Left hindlimb (tissue), 1 donor: ENCODE measurements around the gene MYH15.

Experiments used
- DNase-seq: peaks from one replicate; pipeline ENCODE4 v3.0.0-alpha.2; 2018

The MYH15 gene

DNA sequence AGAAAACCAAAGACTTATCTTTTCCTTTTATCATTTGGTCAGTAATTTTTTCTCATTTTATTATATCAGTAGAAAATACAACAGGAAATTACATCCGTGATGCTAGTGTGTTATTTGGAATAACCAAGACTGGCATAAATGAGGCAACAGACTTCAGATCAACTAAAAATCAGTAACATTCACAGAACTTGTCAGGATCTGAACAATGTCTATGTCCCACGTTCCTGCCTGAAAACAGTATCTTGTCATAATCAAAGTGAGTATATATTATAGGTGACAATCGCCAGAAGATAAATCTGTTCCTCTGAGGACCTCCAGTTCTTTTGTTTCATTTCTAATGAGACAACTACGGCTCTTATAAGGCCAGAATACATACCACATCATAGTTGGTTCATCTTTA is 41.8 kb downstream of the MYH15 start:
- DNase-seq = no peak

DNA sequence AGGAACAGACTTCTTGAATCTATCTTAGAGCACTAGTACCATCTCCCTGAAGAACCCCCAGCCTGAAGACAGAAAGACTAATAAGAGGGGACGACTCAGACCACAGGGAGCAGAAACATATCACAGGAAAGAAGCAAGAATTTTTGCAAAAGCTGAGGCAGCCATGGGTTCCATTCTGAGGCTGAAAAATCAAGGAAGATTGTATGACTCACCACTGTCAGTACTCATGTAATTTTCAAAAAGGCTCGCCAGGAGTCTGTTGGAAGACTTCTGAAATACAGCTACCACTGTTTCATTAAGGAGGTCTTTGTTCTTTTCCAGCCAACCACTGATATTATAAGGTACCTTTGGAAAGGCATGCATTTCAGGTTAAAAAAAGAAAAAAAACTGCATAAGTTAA is 47.5 kb downstream of the MYH15 start:
- DNase-seq = no peak

DNA sequence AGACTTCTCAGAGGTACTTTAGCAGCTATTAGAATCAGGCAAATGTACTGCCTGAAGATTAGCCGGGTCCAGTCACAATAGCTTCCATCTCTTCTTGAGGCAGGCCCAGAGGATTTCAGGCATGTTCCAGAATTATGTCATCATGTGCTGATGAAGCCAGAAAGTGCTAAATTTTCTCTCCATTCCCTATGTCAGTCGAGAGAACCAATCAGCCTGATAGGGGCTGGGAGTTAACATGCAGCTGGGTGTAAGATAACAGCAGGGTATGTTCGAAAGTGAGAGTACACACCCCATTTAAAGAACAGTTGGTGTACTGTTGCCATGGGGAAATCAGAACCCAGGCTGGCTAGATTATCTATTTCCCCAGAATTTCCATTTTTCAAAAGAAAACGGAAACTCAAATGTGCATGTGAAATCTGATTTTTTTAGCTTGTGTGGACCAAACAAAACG is 48.7 kb downstream of the MYH15 start:
- DNase-seq = peak; percentile 37

DNA sequence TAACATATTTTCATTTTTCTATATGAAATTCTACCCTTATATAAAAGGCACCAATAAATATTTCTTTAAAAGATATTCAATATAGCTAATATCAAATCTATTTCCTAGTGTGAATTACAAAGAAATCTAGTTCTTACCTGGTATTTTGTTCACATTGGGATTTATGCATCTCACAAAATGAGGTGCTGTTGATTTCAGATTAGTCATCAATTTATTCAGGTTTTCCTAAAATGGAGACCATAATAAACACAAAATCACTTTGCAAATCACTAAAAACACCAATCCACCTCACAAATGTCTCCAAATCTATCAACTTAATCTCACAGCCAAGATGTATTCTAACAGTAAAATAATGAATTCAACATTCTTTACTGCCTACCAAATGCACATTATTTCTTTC is 51.2 kb downstream of the MYH15 start:
- no peak for DNase-seq

DNA sequence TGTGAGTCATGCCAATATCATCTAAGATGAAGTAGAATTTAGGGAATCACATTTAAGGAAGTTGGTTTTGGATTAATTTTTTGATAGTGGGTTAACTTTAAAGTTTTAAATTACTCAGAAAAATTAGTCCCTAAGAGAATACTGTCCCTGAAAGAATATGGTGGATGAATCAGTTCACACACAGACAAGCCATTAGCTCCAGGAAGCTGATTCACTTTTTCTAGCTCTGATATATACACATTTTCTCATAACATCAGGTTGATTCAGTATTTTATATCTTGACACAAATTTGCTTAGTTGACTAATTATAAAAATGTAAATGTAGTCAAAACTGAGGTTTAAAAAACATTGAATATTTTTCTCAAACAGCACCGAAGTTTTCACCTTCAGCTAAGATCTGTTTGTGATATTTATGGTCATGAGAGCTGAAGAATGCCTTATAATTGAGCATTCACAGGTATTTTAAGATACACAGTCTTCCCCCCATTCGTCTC is 55.1 kb downstream of the MYH15 start:
- no peak for DNase-seq

DNA sequence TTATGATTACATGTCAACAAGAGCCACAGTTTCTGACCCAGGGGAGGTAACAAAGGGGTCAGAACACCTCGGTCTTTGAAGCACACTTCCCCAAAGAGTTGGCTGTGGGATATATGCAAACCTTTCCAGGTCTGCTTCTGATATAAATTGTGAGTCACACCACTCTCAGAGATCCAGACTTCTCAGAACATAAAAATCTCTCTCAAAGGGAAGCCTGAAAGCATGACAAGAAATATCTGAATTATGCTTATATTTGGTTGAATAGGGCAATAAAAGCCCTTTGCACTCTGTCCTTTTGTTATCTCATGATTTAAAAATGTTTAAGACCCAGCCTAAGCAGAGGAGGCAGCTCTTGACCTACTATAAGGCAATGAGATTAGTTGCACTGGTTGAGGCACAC is 56.8 kb downstream of the MYH15 start:
- DNase-seq = no peak

DNA sequence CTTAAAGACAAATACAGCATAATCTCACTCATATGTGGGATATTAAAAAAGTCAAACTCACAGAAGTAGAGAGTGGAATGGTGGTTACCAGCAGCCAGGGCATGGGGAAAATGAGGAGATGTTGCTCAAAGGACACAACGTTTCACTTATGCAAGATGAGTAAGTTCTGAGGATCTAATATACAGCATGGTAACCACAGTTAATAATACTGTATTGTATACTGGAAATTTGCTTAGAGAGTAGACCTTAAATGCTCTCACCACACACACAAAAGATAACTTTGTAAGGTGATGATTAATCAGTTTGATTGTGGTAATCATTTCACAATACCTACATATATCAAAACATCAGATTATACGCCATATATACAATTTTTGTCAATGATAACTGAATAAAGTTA is 60.0 kb downstream of the MYH15 start:
- DNase-seq = no peak

DNA sequence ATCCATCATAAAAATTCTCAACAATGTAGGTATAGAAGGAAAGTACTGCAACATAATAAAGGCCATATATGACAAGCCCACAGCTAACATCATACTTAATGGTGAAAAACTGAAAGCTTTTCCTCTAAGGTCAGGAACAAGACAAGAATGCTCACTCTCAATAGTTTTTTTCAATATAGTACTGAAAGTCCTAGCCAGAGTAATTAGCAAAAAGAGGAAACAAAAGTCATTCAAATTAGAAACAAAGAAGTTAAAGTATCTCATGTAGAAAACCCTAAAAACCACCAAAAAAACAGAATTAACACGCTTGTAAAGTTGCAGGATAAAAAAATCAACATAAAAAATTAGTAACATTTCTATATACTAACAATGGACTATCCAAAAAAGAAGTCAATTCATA is 61.8 kb downstream of the MYH15 start:
- DNase-seq = no peak

DNA sequence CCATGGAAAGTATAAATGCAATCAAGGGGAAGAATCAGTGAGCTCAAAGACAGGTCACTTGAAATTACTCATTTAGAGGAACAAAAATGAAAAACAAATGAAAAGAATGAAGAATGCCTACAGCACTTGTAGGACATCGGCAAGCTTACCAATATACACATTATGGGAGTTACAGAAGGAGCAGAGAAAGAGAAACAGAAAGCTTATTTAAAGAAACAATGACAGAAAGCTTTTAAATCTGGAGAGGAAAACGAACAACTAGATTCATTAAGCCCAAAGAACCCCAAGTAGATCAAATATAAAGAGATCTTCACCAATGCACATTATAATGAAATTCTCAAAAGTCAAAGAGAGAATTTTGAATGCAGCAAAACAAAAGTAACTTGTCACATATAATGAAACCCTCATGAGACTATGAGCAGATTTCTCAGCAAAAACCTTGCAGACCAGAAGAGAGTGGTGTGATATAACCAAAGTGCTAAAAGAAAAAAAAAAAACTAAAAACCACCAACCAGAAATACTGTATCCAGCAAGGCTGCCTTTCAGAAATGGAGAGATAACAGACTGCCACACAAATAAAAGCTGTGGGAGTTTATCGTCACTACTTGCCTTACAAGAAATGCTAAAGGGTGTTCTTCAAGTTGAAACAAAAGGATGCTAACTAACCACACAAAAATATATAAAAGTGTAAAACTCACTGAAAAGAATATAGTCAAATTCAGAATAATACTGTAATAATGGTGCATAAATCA is 63.1 kb downstream of the MYH15 start:
- no peak for DNase-seq

DNA sequence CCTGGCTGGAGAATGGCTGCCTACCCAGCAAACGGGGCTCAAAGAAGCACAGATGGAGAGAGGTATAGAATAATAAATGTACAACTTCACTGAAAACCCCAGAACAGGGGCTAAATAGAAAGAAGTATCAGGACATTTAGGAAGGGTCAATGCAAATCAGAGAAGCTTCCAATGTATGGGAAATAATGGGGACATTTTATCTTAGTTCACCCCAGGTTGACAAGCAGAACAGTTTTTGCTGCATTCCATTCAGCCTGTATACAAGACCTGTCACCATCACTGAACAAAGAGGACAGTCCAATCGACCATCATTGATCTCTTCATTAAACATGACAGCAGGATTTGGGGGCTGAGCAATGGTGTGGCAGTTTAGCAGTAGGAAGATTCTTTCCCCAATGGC is 68.1 kb downstream of the MYH15 start:
- DNase-seq = no peak

DNA sequence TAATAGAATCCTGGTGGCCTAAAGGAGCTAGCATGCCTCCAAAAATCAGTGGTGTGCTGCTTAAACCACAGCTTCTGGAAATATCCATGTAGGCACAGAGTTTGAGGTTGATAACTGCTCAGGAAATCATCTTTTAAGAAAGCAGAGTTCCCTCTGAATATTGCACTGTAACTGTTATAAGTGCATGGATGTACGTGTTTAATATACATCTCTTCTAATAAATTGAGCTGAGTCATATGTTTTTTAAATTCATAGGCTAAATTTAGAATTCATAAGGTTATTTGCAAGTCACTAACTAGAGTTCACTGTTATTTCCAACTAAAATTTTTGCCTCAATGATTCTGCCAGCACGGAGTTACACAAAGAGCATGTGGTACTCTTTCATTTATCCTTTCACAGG is 68.9 kb downstream of the MYH15 start:
- no peak for DNase-seq

DNA sequence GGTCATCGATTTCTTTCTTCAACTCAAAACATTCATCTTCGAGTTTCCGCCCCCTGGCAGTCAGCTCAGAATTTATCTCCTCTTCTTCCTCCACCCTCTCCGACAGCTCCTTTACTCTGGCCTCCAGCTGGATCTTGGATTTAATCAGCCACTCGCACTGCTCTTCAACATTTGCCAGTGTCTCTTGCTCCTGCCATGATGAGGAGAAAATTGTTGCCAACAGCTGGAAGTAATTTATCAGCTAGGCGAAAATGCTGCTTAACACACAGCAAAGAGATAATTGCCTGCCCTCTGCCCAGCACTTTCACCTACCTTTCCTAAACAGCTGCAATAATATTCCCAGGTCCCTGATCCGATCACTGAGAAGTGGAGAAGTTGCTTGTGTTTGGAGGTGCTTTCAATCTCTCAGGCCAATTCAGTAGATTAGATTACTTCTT is 69.3 kb downstream of the MYH15 start:
- peak; percentile 35 for DNase-seq

DNA sequence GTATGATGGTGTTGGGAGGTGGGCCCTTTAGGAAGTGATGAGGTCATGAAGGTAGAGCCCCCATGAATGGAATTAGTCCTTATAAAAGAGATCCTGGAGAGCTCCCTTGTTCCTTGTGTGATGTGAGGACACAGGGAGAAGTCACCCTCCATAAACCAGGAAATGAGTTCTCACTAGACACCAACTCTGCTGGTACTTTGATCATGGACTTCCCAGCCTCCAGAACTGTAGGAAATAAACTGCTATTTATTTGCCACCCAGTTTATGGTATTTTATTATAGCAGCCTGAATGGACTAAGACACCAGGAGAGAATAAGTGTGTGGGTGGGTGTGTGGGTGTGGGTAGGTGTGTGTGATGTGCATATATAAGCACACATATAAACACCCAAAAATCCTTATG is 71.9 kb downstream of the MYH15 start:
- no peak for DNase-seq

DNA sequence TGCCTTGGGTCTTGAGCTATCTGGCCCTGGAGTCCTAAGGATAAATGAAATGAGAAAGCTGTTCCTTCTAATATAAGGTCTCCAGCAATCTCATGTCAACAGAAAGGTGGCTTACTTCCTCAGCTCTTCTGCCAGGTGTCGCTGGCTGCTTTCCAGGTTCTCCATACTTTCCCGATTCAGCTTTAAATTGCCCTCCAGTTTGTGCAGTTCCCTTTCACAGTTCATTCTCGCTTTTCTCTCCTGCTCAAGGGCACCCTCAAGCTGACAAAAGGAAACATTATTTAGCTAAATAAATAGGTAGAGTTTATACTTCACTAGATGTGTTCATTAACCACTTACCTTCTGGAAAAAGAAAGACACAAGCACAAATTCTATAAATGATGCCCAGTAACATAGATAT is 73.0 kb downstream of the MYH15 start:
- no peak for DNase-seq

DNA sequence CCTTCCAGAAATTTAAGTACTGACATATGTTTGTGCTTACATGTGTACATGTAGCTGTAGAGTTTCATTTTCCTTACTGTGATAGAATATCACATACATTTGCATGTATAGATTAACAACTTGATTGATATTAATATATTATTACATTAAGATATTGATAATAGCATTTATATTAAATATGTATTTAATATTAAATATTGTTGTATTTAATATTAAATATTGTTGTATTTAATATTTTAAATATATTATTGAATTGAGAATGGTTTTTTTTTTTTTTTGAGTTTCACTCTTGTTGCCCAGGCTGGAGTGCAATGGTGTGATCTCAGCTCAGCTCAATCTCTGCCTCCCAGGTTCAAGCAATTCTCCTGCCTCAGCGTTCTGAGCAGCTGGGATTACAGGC is 76.5 kb downstream of the MYH15 start:
- no peak for DNase-seq

DNA sequence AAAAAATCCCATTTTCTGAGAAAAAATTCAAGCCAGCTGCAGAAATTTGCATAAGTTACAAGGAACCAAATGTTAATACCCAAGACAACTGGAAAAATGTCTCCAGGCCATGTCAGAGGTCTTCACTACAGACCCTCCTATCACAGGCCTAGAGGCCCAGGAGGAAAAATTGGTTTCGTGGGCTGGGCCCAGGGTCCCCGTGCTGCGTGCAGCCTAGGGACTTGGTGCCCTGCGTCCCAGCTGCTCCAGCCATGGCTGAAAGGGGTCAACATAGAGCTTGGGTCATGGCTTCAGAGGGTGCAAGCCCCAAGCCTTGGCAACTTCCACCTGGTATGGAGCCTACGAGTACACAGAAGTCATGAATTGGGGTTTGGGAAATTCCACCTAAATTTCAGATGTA is 78.0 kb downstream of the MYH15 start:
- DNase-seq = no peak

DNA sequence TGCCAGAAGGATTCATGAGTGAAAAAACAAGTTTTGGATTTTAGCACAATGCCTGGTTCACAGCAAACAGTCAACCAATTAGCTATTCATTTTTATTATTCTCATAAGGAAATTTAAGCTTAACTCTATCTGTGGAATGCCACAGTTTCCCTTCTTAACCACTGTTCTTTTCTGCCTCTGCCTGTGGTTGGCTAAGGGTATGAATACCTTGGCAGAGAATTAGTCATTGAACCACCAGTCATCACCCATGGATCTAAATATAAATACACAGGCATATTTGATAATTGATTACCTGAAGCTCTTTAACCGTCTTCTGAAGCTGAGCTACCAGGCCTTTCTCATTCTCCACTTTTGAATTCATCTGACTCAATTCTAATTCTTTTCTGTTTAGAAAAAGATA is 79.9 kb downstream of the MYH15 start:
- DNase-seq = no peak

DNA sequence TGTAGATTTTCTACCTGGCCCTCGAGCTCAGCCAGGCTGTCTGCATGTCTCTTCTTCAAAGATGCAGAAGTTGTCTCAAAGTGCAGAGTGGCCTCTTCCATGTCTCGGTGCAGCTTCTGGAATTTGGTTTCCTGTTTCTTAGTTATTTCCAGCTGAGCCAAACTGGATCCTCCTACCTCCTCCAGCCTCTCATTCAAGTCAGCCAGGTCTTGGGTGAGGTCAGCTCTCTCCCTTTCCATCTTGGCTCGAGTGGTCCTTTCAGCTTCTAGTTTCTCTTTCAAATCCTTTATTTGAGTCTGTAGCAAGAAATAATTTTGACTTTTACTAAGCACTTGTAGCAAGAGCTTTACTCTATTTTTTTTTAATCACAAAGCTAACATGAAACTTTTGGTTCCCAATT is 81.8 kb downstream of the MYH15 start:
- no peak for DNase-seq

DNA sequence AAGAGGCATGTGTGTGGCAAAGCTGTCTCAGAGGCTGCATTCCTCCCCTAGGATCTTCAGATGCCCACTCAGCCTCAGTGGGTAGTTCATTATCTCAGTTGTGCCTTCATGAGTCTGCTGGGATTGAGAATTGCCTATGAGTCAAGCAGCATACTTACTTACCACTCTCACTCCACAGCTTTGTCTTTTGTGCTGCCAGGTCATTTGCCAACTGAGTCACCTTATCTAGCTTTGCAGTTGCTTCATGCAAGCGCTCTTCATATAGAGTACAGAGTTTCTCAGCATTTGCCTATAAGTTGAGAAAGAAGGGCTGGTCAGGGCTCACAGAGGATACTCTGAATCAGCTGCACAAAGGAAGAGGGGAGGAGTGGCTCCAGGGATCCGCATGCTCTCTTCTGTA is 89.5 kb downstream of the MYH15 start:
- no peak for DNase-seq

DNA sequence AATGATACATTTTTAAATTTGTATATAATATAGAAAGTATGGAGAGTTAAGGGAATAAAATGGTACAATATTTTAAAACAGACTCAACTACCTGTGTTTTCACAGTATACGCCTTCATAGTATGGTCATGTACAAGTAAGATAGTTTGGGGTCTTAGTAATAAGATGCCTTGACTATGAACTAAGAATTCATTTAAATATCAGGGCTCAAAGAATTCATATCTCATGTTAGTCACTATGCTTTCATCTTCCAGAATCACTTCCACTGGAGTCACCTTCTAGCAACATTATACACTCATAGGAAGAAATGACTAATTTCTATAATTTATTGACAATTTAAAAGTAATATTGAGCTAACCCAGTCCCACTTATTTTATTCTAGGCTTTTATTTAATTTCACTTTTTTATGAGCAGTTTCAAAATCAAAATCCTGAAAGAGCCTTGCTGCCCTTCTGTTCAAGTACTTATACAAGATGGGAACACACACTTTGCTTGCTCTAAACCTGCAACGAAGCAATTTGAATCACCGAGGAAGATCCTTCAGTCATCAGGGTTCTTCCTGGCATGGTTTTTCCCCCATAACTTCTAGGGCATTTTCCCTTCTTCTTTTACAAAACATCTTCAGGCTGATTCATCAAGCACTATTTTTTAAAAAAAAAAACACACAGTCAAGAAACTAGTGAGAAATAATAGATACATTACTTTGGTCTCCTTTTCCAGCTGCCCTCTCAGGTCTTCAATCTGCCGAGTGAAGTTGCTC is 94.1 kb downstream of the MYH15 start:
- DNase-seq = no peak

DNA sequence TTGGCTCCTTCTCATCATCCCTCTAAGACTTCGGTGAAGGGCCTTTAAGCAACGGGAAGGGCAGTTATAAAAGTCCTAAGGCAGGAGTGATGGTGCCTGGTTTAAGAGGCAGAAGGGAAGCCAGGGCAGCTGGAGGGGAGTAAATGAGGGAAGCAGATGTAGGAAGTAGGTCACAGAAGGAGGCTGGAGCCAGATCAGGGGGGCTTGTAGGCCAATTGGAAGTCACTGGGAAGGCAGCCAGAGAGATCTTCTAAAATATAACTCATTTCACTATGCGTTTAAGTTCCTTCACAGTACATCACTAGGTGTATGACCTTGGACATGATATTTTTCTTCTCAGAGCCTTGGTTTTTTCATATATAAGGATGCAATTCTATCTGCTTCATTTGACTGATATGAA is 94.7 kb downstream of the MYH15 start:
- peak; percentile 59 for DNase-seq

DNA sequence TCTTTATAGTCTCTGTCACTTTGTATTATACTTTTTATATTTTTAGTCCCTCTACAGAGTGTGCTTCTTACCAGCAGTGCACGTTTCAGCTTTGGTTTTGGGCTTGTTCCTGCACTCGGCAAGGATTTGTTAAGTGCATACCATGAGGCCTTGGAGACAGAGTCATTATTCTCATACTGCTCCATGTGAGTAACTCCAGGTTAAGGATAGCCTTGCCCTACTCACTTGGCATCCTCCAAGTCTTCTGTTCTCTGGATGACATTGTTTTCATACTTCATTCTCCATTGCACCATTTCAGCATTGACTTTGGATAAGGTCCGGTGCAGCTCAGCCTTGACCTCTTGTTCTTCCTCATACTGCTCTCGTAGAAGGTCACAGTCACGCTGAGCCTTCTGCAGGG is 96.4 kb downstream of the MYH15 start:
- DNase-seq = no peak

DNA sequence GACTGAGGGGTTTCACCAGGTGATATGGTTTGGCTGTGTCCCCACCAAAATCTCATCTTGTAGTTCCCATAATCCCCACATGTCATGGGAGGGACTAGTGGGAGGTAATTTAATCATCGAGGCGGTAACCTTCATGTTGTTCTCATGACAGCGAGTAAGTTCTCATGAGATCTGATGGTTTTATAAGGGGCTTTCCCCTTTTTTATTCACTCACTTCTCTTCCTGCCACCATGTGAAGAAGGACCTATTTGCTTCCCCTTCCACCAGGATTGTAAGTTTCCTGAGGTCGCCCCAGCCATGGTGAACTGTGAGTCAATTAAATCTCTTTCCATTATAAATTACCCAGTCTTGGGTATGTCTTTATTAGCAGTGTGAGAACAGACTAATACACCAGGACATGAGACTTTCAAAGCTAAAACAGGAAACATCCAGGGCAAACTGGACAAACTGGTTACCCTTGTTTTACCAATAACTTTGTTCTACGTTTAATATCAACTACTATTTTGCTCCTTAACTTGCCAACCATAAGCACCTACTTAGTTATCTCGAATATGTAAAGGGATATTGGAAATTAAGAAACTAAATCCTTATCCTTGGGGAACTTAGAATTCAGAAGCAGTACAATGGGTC is 98.2 kb downstream of the MYH15 start:
- DNase-seq = no peak

DNA sequence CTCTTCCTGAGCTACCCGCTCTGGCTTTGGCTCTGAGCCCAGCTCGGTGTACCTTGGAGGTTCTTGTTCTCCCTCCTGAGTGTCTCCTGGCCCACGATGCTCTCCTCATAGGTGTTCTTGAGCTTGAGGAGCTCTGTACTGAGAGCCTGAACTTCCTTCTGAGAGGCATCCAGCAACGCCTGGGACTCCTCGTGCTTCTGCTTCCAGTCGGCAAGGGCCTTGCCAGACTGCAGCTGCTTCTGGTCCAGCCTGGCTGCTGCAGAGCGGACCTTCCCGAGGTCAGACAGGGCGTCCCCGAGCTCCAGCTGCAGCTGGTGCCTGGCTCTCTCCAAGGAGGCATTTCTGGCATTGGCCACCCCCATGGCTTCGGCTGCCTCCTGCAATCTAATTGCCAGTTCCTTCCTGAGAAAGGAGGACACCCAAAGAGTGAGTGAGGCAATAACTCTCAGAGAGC is 99.8 kb downstream of the MYH15 start:
- no peak for DNase-seq
